Ectodermal cell (in vitro differentiated cells): Measurements from ENCODE around the gene SMARCAL1.

ENCODE experiments used
- H3K27ac ChIP-seq: 2 replicates; pipeline ENCODE4 v1.7.0; 2013; ENCODE audit warnings: mild to moderate bottlenecking, low read depth, low read length; ENCODE audit not compliant: insufficient read depth, poor library complexity, severe bottlenecking
- H3K27me3 ChIP-seq: 2 replicates; pipeline ENCODE4 v1.7.0; 2013; ENCODE audit warnings: mild to moderate bottlenecking, low read length; ENCODE audit not compliant: insufficient read depth, control insufficient read depth, poor library complexity, severe bottlenecking
- H3K36me3 ChIP-seq: one replicate; pipeline ENCODE4 v1.7.0; 2013; ENCODE audit warnings: low read length; ENCODE audit not compliant: control insufficient read depth, insufficient read depth
- H3K4me1 ChIP-seq: one replicate; pipeline ENCODE4 v1.7.0; 2013; ENCODE audit warnings: low read length; ENCODE audit not compliant: control insufficient read depth, insufficient read depth
- H3K4me3 ChIP-seq: 2 replicates; pipeline ENCODE4 v1.7.0; 2013; ENCODE audit warnings: low read depth, low read length, control low read depth; ENCODE audit not compliant: insufficient read depth
- H3K9me3 ChIP-seq: 2 replicates; pipeline ENCODE4 v1.7.0; 2013; ENCODE audit warnings: mild to moderate bottlenecking, low read length, moderate library complexity; ENCODE audit not compliant: control insufficient read depth
- WGBS, 2 experiments: methylation state at CpG; one replicate each; pipeline ENCODE4 v1.1.7; 2013; ENCODE audit warnings: missing lambda C conversion rate in 2 of 2; 5-methylcytosine and 5-hydroxymethylcytosine counted together

The SMARCAL1 gene

GRCh38 chr2:216498379-216499352 lies 86.4 kb downstream of the SMARCAL1 start, which contains the start of gene RPL37A:
TSS of gene RPL37A (plus strand) at chr2:216498844. CDS start at chr2:216498875, 31 bp downstream.
- H3K4me1 ChIP-seq: peaks cover 12% of the 10 kb centered on the region
- WGBS, 2 experiments: 6 to 7% methylated on average over 54 of the region's 54 CpGs

DNA sequence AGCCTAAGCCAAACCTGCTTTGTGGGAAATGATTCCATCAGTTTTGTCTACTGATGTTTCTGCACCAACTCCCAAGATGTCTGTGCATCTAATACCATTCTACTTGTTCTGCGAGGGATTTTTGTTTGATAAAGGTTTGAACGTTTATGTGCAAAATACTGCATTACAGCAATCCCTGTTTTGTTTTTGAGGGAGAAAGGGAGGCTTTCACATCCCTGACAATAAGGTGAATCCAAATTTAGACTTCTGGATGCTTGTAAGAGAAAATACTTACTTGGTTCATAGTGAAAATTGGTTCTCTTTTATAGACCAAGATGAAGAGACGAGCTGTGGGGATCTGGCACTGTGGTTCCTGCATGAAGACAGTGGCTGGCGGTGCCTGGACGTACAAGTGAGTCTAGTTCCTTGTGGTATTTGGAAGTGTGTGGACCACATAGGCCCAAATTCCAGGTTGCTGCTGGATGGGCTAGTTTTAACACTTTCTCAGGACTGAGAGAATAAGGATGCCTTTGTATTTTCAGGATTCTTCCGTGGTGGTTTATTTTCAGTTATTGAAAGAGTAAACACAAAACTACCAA lies 87.4 kb downstream of the SMARCAL1 start:
- Histone ChIP-seq H3K4me3 (peak overlapping the region; percentile 95), H3K9me3 (no peaks in the 10 kb centered on the region), H3K27ac (no peak overlapping the region), H3K4me1 (peaks cover 12% of the 10 kb centered on the region), H3K27me3 (no peaks in the 10 kb centered on the region), H3K36me3 (peaks cover 45% of the 10 kb centered on the region)
- WGBS, 2 experiments: 31 to 32% methylated on average over 4 to 6 of the region's 6 CpGs

More at GRCh38 chr2:216498379-216499352, 86.4 kb downstream of the SMARCAL1 start, which contains the start of gene RPL37A:
- Histone ChIP-seq H3K27me3 (no peaks in the 10 kb centered on the region), H3K9me3 (no peaks in the 10 kb centered on the region), H3K27ac (peak within 1 kb of the TSS; percentile 79), H3K4me3 (peak within 1 kb of the TSS; percentile 95), H3K36me3 (peaks cover 36% of the 10 kb centered on the region)

DNA sequence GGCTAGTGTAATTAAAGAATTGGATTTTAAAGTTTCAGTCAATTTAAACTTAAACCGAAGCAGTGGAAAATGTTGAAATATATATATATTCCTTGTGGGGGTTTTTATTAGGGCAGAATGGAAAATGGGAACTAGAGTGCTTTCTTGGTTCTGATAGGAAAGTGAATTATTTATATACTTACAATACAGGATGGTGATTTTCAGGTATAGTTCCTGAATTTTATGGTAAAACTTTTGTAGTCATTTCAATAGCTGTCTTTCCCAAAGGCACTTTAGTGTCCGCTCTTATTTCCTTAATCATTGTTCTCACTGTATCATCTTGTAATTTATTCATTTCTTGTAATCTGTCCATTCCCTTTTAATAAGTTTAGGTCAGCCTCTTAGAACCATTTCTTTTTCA lies 88.3 kb downstream of the SMARCAL1 start:
- Histone ChIP-seq H3K27me3 (no peaks in the 10 kb centered on the region), H3K36me3 (peaks cover 45% of the 10 kb centered on the region), H3K4me3 (peak overlapping the region; percentile 95), H3K4me1 (peaks cover 12% of the 10 kb centered on the region), H3K27ac (no peak overlapping the region), H3K9me3 (no peaks in the 10 kb centered on the region)
- WGBS, 2 experiments: 94 to 100% methylated on average over 2 of the region's 2 CpGs

- 93 to 96% methylated on average over 8 of the region's 8 CpGs for WGBS, 2 experiments
- Histone ChIP-seq H3K27me3 (no peaks in the 10 kb centered on the region), H3K4me1 (peaks cover 12% of the 10 kb centered on the region), H3K27ac (no peak overlapping the region), H3K36me3 (peaks cover 45% of the 10 kb centered on the region), H3K4me3 (no peak overlapping the region), H3K9me3 (no peaks in the 10 kb centered on the region)
Observed at GRCh38 chr2:216501854-216502253, 89.6 kb downstream of the SMARCAL1 start.

GRCh38 chr2:216502381-216503158 lies 90.3 kb downstream of the SMARCAL1 start:
- Histone ChIP-seq H3K36me3 (peaks cover 45% of the 10 kb centered on the region), H3K4me3 (no peak overlapping the region)
- 94 to 96% methylated on average over 7 of the region's 7 CpGs for WGBS, 2 experiments

GRCh38 chr2:216503159-216503629 lies 90.9 kb downstream of the SMARCAL1 start:
- WGBS, 2 experiments: 94 to 96% methylated on average over 6 of the region's 6 CpGs
- no peaks in the 10 kb centered on the region for H3K9me3 ChIP-seq
- H3K4me1 ChIP-seq: peaks cover 12% of the 10 kb centered on the region
- no peak overlapping the region for H3K4me3 ChIP-seq
- peaks cover 45% of the 10 kb centered on the region for H3K36me3 ChIP-seq
- no peaks in the 10 kb centered on the region for H3K27me3 ChIP-seq
- no peak overlapping the region for H3K27ac ChIP-seq

More at GRCh38 chr2:216502381-216503158, 90.3 kb downstream of the SMARCAL1 start:
- no peaks in the 10 kb centered on the region for H3K27me3 ChIP-seq
- no peak overlapping the region for H3K27ac ChIP-seq
- H3K9me3 ChIP-seq: no peaks in the 10 kb centered on the region
- H3K4me1 ChIP-seq: peaks cover 12% of the 10 kb centered on the region

DNA sequence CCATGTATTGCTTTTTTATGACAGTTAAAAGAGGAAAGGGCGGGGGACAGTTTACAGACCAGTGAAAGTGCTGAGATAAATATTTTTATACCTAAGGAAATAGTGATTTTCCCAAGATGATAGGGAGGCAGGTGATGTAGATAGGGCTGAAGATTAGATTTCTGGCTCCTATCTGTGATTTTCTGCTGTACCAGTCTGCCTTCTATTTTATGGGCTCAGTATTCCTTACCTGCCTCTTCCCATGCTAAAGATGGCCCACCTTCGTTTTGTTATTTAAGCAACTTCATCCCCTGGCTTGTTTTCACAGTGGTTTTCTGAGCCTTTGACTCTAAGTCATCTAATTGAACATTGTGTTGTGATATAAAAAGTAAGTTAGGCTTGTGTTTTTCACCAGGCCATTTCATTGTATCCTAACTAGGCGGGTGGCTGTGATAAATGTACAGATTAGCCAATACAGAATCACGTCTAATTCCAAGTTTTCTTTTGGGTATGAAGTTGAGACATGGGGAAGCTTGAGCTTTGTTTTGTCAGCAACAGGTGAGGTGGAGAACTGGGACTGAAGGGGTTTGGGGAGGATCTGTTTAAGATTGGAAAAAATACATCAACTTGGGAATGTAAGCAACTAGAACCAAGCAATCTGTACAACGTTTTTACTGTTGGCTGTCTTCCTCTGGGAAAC lies 91.6 kb downstream of the SMARCAL1 start:
- Histone ChIP-seq H3K27ac (no peak overlapping the region), H3K9me3 (no peaks in the 10 kb centered on the region), H3K4me1 (peaks cover 12% of the 10 kb centered on the region), H3K4me3 (no peak overlapping the region), H3K36me3 (peaks cover 45% of the 10 kb centered on the region), H3K27me3 (no peaks in the 10 kb centered on the region)
- 95% methylated on average over 5 of the region's 5 CpGs for WGBS, 2 experiments

GRCh38 chr2:216504376-216504762 lies 92.1 kb downstream of the SMARCAL1 start:
- no peaks in the 10 kb centered on the region for H3K27me3 ChIP-seq
- no peak overlapping the region for H3K27ac ChIP-seq
- H3K4me1 ChIP-seq: peaks cover 12% of the 10 kb centered on the region
- peaks cover 45% of the 10 kb centered on the region for H3K36me3 ChIP-seq
- no peak overlapping the region for H3K4me3 ChIP-seq
- no peaks in the 10 kb centered on the region for H3K9me3 ChIP-seq
- WGBS, 2 experiments: 86 to 100% methylated on average over 1 of the region's 1 CpG
